Gastroesophageal sphincter (tissue), 4 donors: ENCODE results near the gene ZMAT2. TPM values are rescaled to one million over a fixed set of nuclear protein-coding genes. Genes with fewer than 3 reads are reported as not detected.
A peak's percentile ranks its signal among the peaks of the same experiment; 100 is the strongest.
"Not testable (repeated sequence)": the region's sequence is repeated elsewhere in the genome, so short reads cannot be mapped to it uniquely, and the experiment has no call there.

Source experiments
- ATAC-seq: fragments of 150-250 bp; one replicate; pipeline ENCODE4 v1.9.1; 2016; ENCODE audit warnings: mild to moderate bottlenecking, moderate library complexity
- H3K27ac ChIP-seq, 4 donors: fragments of 200-600 bp; sonication (generic) in 3 of 4; 1 replicate in 3 of 4; 2 replicates in 1 of 4; pipeline ENCODE4 v1.5.1; 2016 to 2019
- H3K27me3 ChIP-seq: fragments of 200-600 bp; sonication (generic); one replicate; pipeline ENCODE4 v1.5.1; 2019
- H3K36me3 ChIP-seq, 2 donors: fragments of 200-600 bp; sonication (generic); one replicate each; pipeline ENCODE4 v1.5.1; 2019; ENCODE audit warnings: control low read depth in 1 of 2
- H3K4me1 ChIP-seq, 3 donors: fragments of 200-600 bp; sonication (generic); 1 replicate in 2 of 3; 2 replicates in 1 of 3; pipeline ENCODE4 v1.5.1; 2016 to 2019; ENCODE audit warnings: control low read depth in 2 of 3
- H3K4me3 ChIP-seq, 2 donors: fragments of 200-600 bp; sonication (generic); one replicate each; pipeline ENCODE4 v1.5.1; 2019; ENCODE audit warnings: mild to moderate bottlenecking in 1 of 2, moderate library complexity in 1 of 2
- H3K9me3 ChIP-seq, 3 donors: fragments of 200-600 bp; sonication (generic); one replicate each; pipeline ENCODE4 v1.5.1; 2017 to 2019; ENCODE audit warnings: control low read depth in 2 of 3
- CTCF ChIP-seq, 4 experiments: fragments of 200-600 bp in 2 of 4; fragments of 450-650 bp in 2 of 4; sonication (generic) in 1 of 4; IDR thresholded peaks; one replicate each; pipeline ENCODE4 v1.5.1; 2017 to 2019; ENCODE audit warnings: antibody characterized with exemption in 4 of 4, mild to moderate bottlenecking in 2 of 4, moderate library complexity in 2 of 4
- EP300 ChIP-seq: sonication (generic); formaldehyde crosslinking; IDR thresholded peaks from one replicate; pipeline ENCODE4 v1.6.1; 2017; ENCODE audit warnings: antibody characterized with exemption, mild to moderate bottlenecking
- POLR2A ChIP-seq, 2 donors: fragments of 450-650 bp; IDR thresholded peaks; one replicate each; pipeline ENCODE4 v1.6.1; 2017; ENCODE audit warnings: antibody characterized with exemption in 2 of 2, mild to moderate bottlenecking in 2 of 2, moderate library complexity in 1 of 2
- POLR2AphosphoS5 ChIP-seq: sonication (generic); formaldehyde crosslinking; IDR thresholded peaks from one replicate; pipeline ENCODE4 v1.6.1; 2017; ENCODE audit warnings: antibody characterized with exemption
- WGBS, 2 donors: methylation state at CpG; one replicate each; pipeline ENCODE4 v1.1.5; 2018; ENCODE audit warnings: low coverage in 1 of 2; 5-methylcytosine and 5-hydroxymethylcytosine counted together
- total RNA-seq, 4 donors: library from RNA; depleted of rRNA; stranded (reverse); fragments of >200 nt; gene quantifications; one replicate each; pipeline ENCODE4 v1.1.0, GENCODE V29; 2016

The ZMAT2 gene
- total RNA-seq, 4 donors from 2014 or later = 35.8 to 47.2 (median 45.0) TPM

- Histone ChIP-seq H3K9me3 (no peaks in the 10 kb centered on the region), H3K36me3 (no peaks in the 10 kb centered on the region), H3K27me3 (no peaks in the 10 kb centered on the region), H3K27ac (no peak overlapping the region), H3K4me3 (no peak overlapping the region), H3K4me1 (peaks cover 0 to 8% (median 4%) of the 10 kb centered on the region in 3 donors)
- TF ChIP-seq EP300 = no peak
- no peak for TF ChIP-seq CTCF (IDR thresholded peaks at IDR 0.05)
- no peak for TF ChIP-seq POLR2A (IDR thresholded peaks at IDR 0.05)
- TF ChIP-seq POLR2AphosphoS5 = no peak
- ATAC-seq = no peak
- 92% methylated on average over 1 of the region's 1 CpG; no CpG with 5 or more reads in 1 of the 2 donors for WGBS, 2 donors
These were observed 13.4 kb downstream of the ZMAT2 start for GRCh38 chr5:140713562-140714094.

GRCh38 chr5:140716238-140716637, 16.0 kb downstream of the ZMAT2 start:
- not testable (repeated sequence) for H3K36me3 ChIP-seq, H3K9me3 ChIP-seq, H3K27me3 ChIP-seq, H3K27ac ChIP-seq, ATAC-seq, H3K4me3 ChIP-seq, H3K4me1 ChIP-seq
- WGBS, 2 donors = 91 to 100% methylated on average over 1 to 2 of the region's 2 CpGs

GRCh38 chr5:140718266-140718592, 18.0 kb downstream of the ZMAT2 start:
- TF ChIP-seq POLR2AphosphoS5 (no peak), CTCF (IDR thresholded peaks at IDR 0.05) (no peak), EP300 (no peak), POLR2A (IDR thresholded peaks at IDR 0.05) (no peak)
- Histone ChIP-seq H3K27ac (no peak overlapping the region), H3K27me3 (peaks cover 1% of the 10 kb centered on the region), H3K9me3 (no peaks in the 10 kb centered on the region), H3K4me3 (no peak overlapping the region), H3K36me3 (no peaks in the 10 kb centered on the region), H3K4me1 (no peaks in the 10 kb centered on the region)
- 76 to 90% methylated on average over 7 of the region's 7 CpGs for WGBS, 2 donors
- no peak for ATAC-seq

- H3K4me3 ChIP-seq, H3K36me3 ChIP-seq, H3K9me3 ChIP-seq, H3K4me1 ChIP-seq, H3K27ac ChIP-seq, ATAC-seq: not testable (repeated sequence)
- peaks cover 14% of the 10 kb centered on the region for H3K27me3 ChIP-seq
- WGBS, 2 donors = 52 to 66% methylated on average over 6 of the region's 6 CpGs
These were observed 20.5 kb downstream of the ZMAT2 start for GRCh38 chr5:140720738-140721137.

GRCh38 chr5:140721395-140721794, 21.1 kb downstream of the ZMAT2 start:
- not testable (repeated sequence) for H3K9me3 ChIP-seq, H3K36me3 ChIP-seq, ATAC-seq, H3K4me1 ChIP-seq, H3K27ac ChIP-seq, H3K4me3 ChIP-seq
- 71 to 82% methylated on average over 2 of the region's 5 CpGs for WGBS, 2 donors
- peaks cover 17% of the 10 kb centered on the region for H3K27me3 ChIP-seq

- H3K36me3 ChIP-seq = no peaks in the 10 kb centered on the region
- TF ChIP-seq EP300 (no peak), POLR2AphosphoS5 (no peak), CTCF (IDR thresholded peaks at IDR 0.05) (no peak), POLR2A (IDR thresholded peaks at IDR 0.05) (no peak)
- WGBS, 2 donors = 10 to 12% methylated on average over 13 to 18 of the region's 23 CpGs
- peaks cover 48% of the 10 kb centered on the region for H3K27me3 ChIP-seq
- H3K4me1 ChIP-seq = no peaks in the 10 kb centered on the region
- no peak overlapping the region for H3K4me3 ChIP-seq
- no peak overlapping the region for H3K27ac ChIP-seq
- peak; percentile 60 for ATAC-seq
- H3K9me3 ChIP-seq = no peaks in the 10 kb centered on the region
These were observed 25.7 kb downstream of the ZMAT2 start for GRCh38 chr5:140725799-140726471.
